ENCODE results near the gene TEX13D.
"Not testable (repeated sequence)": the region's sequence is repeated elsewhere in the genome, so short reads cannot be mapped to it uniquely, and the experiment has no call there.

Gene TEX13D

GRCh38 chrX:124332481-124333424, at the start of gene TEX13D:
Gene TEX13D, plus strand, starts transcription at chrX:124332660. Its CDS starts 258 bp downstream, at chrX:124332918.
- DNase-seq (ENCODE audit: low spot score) = no peak

GRCh38 chrX:124289443-124289842, 43.0 kb upstream of the TEX13D start:
- no peak for DNase-seq (ENCODE audit: low spot score)

- DNase-seq (ENCODE audit: low spot score) = no peak
These were observed 38.6 kb upstream of the TEX13D start for GRCh38 chrX:124293810-124294209.

GRCh38 chrX:124299323-124299722, 33.1 kb upstream of the TEX13D start:
- not testable (repeated sequence) for DNase-seq (ENCODE audit: low spot score)

GRCh38 chrX:124300405-124300804, 32.1 kb upstream of the TEX13D start:
- peak; percentile 39 for DNase-seq (ENCODE audit: low spot score)

- DNase-seq (ENCODE audit: low spot score) = no peak
These were observed 25.1 kb upstream of the TEX13D start for GRCh38 chrX:124307253-124307907.

GRCh38 chrX:124325732-124326131, 6.7 kb upstream of the TEX13D start:
- no peak for DNase-seq (ENCODE audit: low spot score)

- no peak for DNase-seq (ENCODE audit: low spot score)
These were observed 3.7 kb upstream of the TEX13D start for GRCh38 chrX:124328765-124329164.

- DNase-seq (ENCODE audit: low spot score) = no peak
These were observed 1.4 kb downstream of the TEX13D start for GRCh38 chrX:124333862-124334261.

GRCh38 chrX:124334555-124334954, 2.1 kb downstream of the TEX13D start:
- not testable (repeated sequence) for DNase-seq (ENCODE audit: low spot score)

GRCh38 chrX:124335598-124335997, 3.1 kb downstream of the TEX13D start:
- no peak for DNase-seq (ENCODE audit: low spot score)

- DNase-seq (ENCODE audit: low spot score) = no peak
These were observed 5.5 kb downstream of the TEX13D start for GRCh38 chrX:124337916-124338315.

GRCh38 chrX:124338733-124339514, 6.5 kb downstream of the TEX13D start:
- peak; percentile 54 for DNase-seq (ENCODE audit: low spot score)

GRCh38 chrX:124341396-124342132, 9.1 kb downstream of the TEX13D start:
- DNase-seq (ENCODE audit: low spot score) = no peak

GRCh38 chrX:124342174-124342867, 9.9 kb downstream of the TEX13D start:
- peak; percentile 57 for DNase-seq (ENCODE audit: low spot score)

- DNase-seq (ENCODE audit: low spot score) = no peak
These were observed 10.6 kb downstream of the TEX13D start for GRCh38 chrX:124343016-124343415.

- no peak for DNase-seq (ENCODE audit: low spot score)
These were observed 11.8 kb downstream of the TEX13D start for GRCh38 chrX:124344246-124344645.

GRCh38 chrX:124346117-124346876, 13.8 kb downstream of the TEX13D start, which contains the start of gene SH2D1A:
Gene SH2D1A, plus strand, starts transcription at chrX:124346563. Its CDS starts 80 bp downstream, at chrX:124346643.
- DNase-seq (ENCODE audit: low spot score) = peak; percentile 44

GRCh38 chrX:124346877-124347241, 14.4 kb downstream of the TEX13D start:
- no peak for DNase-seq (ENCODE audit: low spot score)

- DNase-seq (ENCODE audit: low spot score) = peak; percentile 53
These were observed 14.8 kb downstream of the TEX13D start for GRCh38 chrX:124347242-124347641.
